Activated CD8-positive, alpha-beta memory T cell treated with anti-CD3 and anti-CD28 coated beads for 4 hours (primary cell): ENCODE measurements around the gene FADS3.
A peak's percentile ranks its signal among the peaks of the same experiment; 100 is the strongest.

ENCODE experiments used
- DNase-seq, 2 donors: peaks; one replicate each; pipeline ENCODE4 v3.0.0-alpha.2; 2020; ENCODE audit warnings: low read depth in 2 of 2

The FADS3 gene

GRCh38 chr11:61837411-61838005 lies 53.8 kb downstream of the FADS3 start:
- DNase-seq = no peak

- no peak for DNase-seq
Measured at GRCh38 chr11:61836193-61836592, 55.2 kb downstream of the FADS3 start.

- no peak for DNase-seq
Measured at GRCh38 chr11:61834278-61835048, 56.9 kb downstream of the FADS3 start.

GRCh38 chr11:61833926-61834277 lies 57.4 kb downstream of the FADS3 start:
- DNase-seq = no peak

- DNase-seq = no peak
Measured at GRCh38 chr11:61833471-61833870, 57.9 kb downstream of the FADS3 start.

GRCh38 chr11:61832754-61833153 lies 58.6 kb downstream of the FADS3 start:
- no peak for DNase-seq

- no peak for DNase-seq
Measured at GRCh38 chr11:61832207-61832606, 59.1 kb downstream of the FADS3 start.

GRCh38 chr11:61830237-61831105 lies 60.9 kb downstream of the FADS3 start:
- no peak for DNase-seq

GRCh38 chr11:61829806-61830205 lies 61.5 kb downstream of the FADS3 start:
- DNase-seq = no peak

GRCh38 chr11:61828629-61829407 lies 62.5 kb downstream of the FADS3 start:
- DNase-seq = no peak

GRCh38 chr11:61828379-61828628 lies 63.0 kb downstream of the FADS3 start:
- DNase-seq = no peak

- DNase-seq = peak in 1 of 2 donors; percentile 35
Measured at GRCh38 chr11:61827571-61828378, 63.6 kb downstream of the FADS3 start, which contains the start of gene FADS2. TSS of gene FADS2 (plus strand) at chr11:61828300. CDS start at chr11:61828391, 91 bp downstream.

GRCh38 chr11:61826930-61827570 lies 64.3 kb downstream of the FADS3 start:
- no peak for DNase-seq
